CD4-positive, alpha-beta memory T cell (primary cell): ENCODE measurements around the gene HPN. TPM values are rescaled to one million over a fixed set of nuclear protein-coding genes. Genes with fewer than 3 reads are reported as not detected.
A peak's percentile ranks its signal among the peaks of the same experiment; 100 is the strongest.

Experiments used
- CTCF ChIA-PET: fragments of 350-600 bp; sonication (Branson Sonifier 250); formaldehyde crosslinking; loops from one replicate; lab custom pipeline; 2021; ENCODE audit warnings: inconsistent platforms; ENCODE audit not compliant: partially characterized antibody; lab: Charles Lee
- POLR2A ChIA-PET: fragments of 350-600 bp; sonication (Branson Sonifier 250); formaldehyde crosslinking; loops from one replicate; lab custom pipeline; 2021; ENCODE audit not compliant: partially characterized antibody; lab: Charles Lee
- DNase-seq, 5 donors: peaks; one replicate each; pipeline versions ENCODE4 v3.0.0 to v3.0.0-alpha.2; 2020 to 2022; ENCODE audit warnings: mixed read lengths in 1 of 5
- H3K27ac ChIP-seq: one replicate; pipeline ENCODE4 v1.7.0; 2013; ENCODE audit warnings: low read depth, low read length
- H3K27me3 ChIP-seq: 2 replicates; pipeline ENCODE4 v1.7.0; 2013; ENCODE audit warnings: mild to moderate bottlenecking, low read length, moderate library complexity; ENCODE audit not compliant: insufficient read depth
- H3K36me3 ChIP-seq: 2 replicates; pipeline ENCODE4 v1.7.0; 2013; ENCODE audit warnings: mild to moderate bottlenecking, low read length, moderate library complexity; ENCODE audit not compliant: insufficient read depth
- H3K4me1 ChIP-seq: 2 replicates; pipeline ENCODE4 v1.7.0; 2013; ENCODE audit warnings: mild to moderate bottlenecking, low read length, moderate library complexity; ENCODE audit not compliant: insufficient read depth
- H3K4me3 ChIP-seq, 2 donors: one replicate each; pipeline ENCODE4 v1.7.0; 2013; ENCODE audit warnings: low read length in 2 of 2, mild to moderate bottlenecking in 1 of 2
- H3K9me3 ChIP-seq, 2 donors: one replicate each; pipeline ENCODE4 v1.7.0; 2013; ENCODE audit warnings: low read length in 2 of 2, control low read depth in 1 of 2; ENCODE audit not compliant: control insufficient read depth in 1 of 2
- H3K27ac Mint-ChIP-seq, 7 donors: one replicate each; pipeline ENCODE4 v1.8.0; 2020 to 2021; ENCODE audit warnings: mixed read lengths in 7 of 7, mild to moderate bottlenecking in 6 of 7, inconsistent platforms in 3 of 7, moderate library complexity in 3 of 7
- H3K27me3 Mint-ChIP-seq, 2 donors: one replicate each; pipeline ENCODE4 v1.8.0; 2020 to 2021; ENCODE audit warnings: mixed read lengths in 2 of 2
- H3K36me3 Mint-ChIP-seq, 2 donors: one replicate each; pipeline ENCODE4 v1.8.0; 2020 to 2021; ENCODE audit warnings: mixed read lengths in 2 of 2, inconsistent platforms in 1 of 2, mild to moderate bottlenecking in 1 of 2
- H3K4me1 Mint-ChIP-seq, 4 donors: one replicate each; pipeline ENCODE4 v1.8.0; 2020 to 2021; ENCODE audit warnings: mixed read lengths in 4 of 4, mild to moderate bottlenecking in 1 of 4
- H3K4me3 Mint-ChIP-seq, 8 donors: one replicate each; pipeline ENCODE4 v1.8.0; 2020 to 2021; ENCODE audit warnings: mixed read lengths in 8 of 8, mild to moderate bottlenecking in 7 of 8, moderate library complexity in 6 of 8, inconsistent platforms in 3 of 8
- H3K9me3 Mint-ChIP-seq, 8 donors: one replicate each; pipeline ENCODE4 v1.8.0; 2020 to 2021; ENCODE audit warnings: mixed read lengths in 8 of 8, mild to moderate bottlenecking in 5 of 8, inconsistent platforms in 3 of 8, moderate library complexity in 1 of 8
- intact Hi-C: fragments of 100-400 bp; cut with micrococcal nuclease; formaldehyde crosslinking; loops from one replicate; pipeline ENCODE4 v1.15.1; 2023
- polyA plus RNA-seq, 2 donors: library from polyadenylated mRNA; unstranded; fragments of 300-500 nt; fragmentation: Illumina TruSeq; gene quantifications; one replicate each; pipeline ENCODE4 v1.2.3, GENCODE V29; 2021
- total RNA-seq, 2 experiments: library from RNA; stranded (reverse); gene quantifications; one replicate each; pipeline ENCODE4 v1.2.3, GENCODE V29; 2021

Gene HPN
- total and polyA plus RNA-seq, 4 experiments from 2014 or later, result 0.15 to 0.57 TPM; not detected in 2

DNA sequence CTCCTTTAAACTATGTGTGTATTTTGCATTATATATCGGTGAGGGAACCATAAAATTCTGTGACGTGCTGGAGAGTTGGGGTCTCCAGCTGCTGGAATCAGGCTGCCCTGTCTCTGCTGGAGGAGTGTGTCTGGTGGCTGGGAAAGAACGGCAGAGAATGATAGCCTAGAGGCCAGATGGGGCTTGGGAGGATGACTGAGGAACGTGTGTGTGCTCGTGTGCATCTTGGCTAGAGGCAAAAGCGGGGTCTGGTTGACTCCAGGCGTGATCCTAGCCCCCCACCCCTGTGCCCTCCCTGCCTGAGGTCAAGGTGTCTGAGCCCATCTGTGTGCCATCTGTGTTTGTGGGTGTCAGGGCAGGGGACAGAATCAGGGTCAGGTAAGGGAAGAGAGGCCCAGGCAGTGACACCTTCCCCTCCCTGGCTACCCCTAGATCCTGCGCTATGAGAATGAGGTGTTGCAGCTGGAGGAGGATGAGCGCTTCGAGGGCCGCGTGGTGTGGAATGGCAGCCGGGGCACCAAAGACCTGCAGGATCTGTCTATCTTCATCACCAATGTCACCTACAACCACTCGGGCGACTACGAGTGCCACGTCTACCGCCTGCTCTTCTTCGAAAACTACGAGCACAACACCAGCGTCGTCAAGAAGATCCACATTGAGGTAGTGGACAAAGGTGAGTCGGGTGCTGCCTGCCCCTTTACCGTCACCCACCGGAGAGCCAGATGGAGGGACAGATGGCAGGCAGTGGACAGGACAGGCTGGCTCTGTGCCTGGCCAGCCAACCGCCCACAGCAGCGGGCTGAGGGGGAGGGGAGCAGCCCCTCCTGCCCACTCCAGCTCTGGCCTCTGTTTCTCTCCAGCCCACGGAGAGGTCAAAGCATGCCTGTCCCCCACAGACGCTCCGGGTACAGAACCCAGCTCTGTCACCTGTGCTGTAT lies 8.2 kb upstream of the HPN start:
- ChIA-PET POLR2A (no interaction called here), CTCF (interaction anchor here (1.5 kb wide), 1 partner anchor 11 kb away, joined by 3 read pairs; no protein-coding TSS in a partner anchor)
- Histone ChIP-seq H3K27me3 (no peaks in the 10 kb centered on the region), H3K9me3 (no peaks in the 10 kb centered on the region), H3K27ac (no peak overlapping the region), H3K4me1 (peaks cover 13% of the 10 kb centered on the region), H3K4me3 (no peak overlapping the region), H3K36me3 (no peaks in the 10 kb centered on the region)
- Mint-ChIP-seq H3K9me3 (no peaks in the 10 kb centered on the region), H3K4me3 (peak overlapping the region in 1 of 8 donors; percentile 46), H3K36me3 (no peaks in the 10 kb centered on the region), H3K27me3 (peaks cover 7% of the 10 kb centered on the region in 2 donors), H3K27ac (peak overlapping the region in 3 of 7 donors; percentile 25 to 46 (median 34)), H3K4me1 (peaks cover 7 to 10% (median 8%) of the 10 kb centered on the region in 4 donors)
- intact Hi-C loops, result no loop called here
- no peak for DNase-seq

DNA sequence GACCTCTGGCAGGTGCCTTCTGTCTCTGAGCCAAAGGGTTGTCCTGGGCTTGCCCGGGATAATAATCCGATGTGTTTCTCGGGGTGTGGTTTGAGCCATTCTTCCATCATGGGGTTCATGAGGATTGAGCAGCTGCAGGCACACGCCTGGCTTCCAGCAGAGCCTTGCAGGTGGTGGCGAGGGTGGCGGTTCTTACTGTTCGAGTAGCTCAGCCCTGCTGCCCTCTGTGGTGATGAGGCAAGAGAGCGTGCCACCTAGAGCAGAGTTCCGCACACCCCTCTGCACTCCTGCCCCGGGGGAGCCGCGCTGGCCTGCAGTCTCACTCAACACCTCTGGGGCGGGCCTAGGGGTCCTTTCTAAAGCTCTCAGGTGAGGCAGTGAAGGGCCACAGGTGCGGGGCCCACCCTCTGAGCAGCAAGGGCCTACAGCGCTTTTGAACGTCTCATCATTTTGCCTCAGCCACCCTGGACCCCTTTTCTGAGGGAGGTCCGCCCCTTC lies 7.5 kb upstream of the HPN start:
- CTCF ChIA-PET, result interaction anchor here (1.5 kb wide), 1 partner anchor 10 kb away, joined by 3 read pairs; no protein-coding TSS in a partner anchor
- Histone ChIP-seq H3K27ac (no peak overlapping the region), H3K27me3 (no peaks in the 10 kb centered on the region), H3K36me3 (no peaks in the 10 kb centered on the region), H3K4me1 (peaks cover 13% of the 10 kb centered on the region), H3K4me3 (no peak overlapping the region), H3K9me3 (no peaks in the 10 kb centered on the region)
- DNase-seq, result no peak
- Mint-ChIP-seq H3K27ac (no peak overlapping the region), H3K9me3 (no peaks in the 10 kb centered on the region), H3K4me3 (no peak overlapping the region), H3K27me3 (peaks cover 7% of the 10 kb centered on the region in 2 donors), H3K36me3 (no peaks in the 10 kb centered on the region), H3K4me1 (peaks cover 6 to 17% (median 8%) of the 10 kb centered on the region in 4 donors)
- intact Hi-C loops, result no loop called here
- POLR2A ChIA-PET, result no interaction called here

DNA sequence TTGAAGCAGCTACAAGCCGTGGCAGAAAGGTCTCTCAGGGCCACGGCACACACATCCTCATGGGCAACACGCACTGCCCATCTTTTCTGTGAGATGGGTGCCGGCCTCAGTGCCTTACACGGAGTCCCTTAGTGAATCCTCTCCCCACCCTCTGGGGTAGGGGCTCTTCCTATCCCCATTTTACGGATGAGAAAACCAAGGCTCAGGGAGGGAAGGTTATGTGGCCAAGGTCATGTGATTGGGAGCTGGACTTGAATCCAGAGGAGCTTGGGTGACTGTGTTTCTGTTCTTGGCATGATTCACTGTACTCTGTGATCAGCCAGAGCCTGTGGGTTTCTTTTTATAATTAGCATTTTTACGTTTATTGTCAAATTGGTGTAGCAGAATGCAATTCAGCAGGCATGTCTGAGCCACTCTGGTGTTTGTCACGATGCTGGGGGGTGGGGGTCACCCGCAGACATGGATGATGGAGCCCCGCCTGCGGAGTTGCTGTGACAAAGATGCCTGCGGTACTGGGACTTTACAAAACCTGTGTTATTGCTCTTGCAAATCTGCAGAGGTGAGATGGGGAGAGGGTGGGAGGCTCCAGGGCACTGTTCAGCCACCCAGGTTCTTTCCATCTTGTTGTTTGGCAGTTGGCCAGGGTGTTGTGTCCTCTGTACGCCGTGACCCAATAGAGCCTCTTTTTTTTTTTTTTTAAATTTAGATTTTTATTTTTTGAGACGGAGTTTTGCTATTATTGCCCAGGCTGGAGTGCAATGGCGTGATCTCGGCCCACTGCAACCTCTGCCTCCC lies 6.7 kb upstream of the HPN start:
- CTCF ChIA-PET, result interaction anchor here (1.5 kb wide), 1 partner anchor 9 kb away, joined by 3 read pairs; no protein-coding TSS in a partner anchor
- H3K27me3 Mint-ChIP-seq, result peaks cover 7% of the 10 kb centered on the region in 2 donors
- POLR2A ChIA-PET, result no interaction called here
- H3K27ac ChIP-seq, result no peak overlapping the region
- H3K27ac Mint-ChIP-seq, result peak overlapping the region in 1 of 7 donors; percentile 60
- no peaks in the 10 kb centered on the region for H3K9me3 ChIP-seq
- no peak for DNase-seq
- H3K9me3 Mint-ChIP-seq, result no peaks in the 10 kb centered on the region
- no peak overlapping the region for H3K4me3 ChIP-seq
- peaks cover 5 to 19% (median 8%) of the 10 kb centered on the region in 4 donors for H3K4me1 Mint-ChIP-seq
- no peaks in the 10 kb centered on the region for H3K36me3 ChIP-seq
- no peaks in the 10 kb centered on the region for H3K27me3 ChIP-seq
- no peak overlapping the region for H3K4me3 Mint-ChIP-seq
- H3K4me1 ChIP-seq, result peaks cover 10% of the 10 kb centered on the region
- H3K36me3 Mint-ChIP-seq, result no peaks in the 10 kb centered on the region
- intact Hi-C loops, result no loop called here

DNA sequence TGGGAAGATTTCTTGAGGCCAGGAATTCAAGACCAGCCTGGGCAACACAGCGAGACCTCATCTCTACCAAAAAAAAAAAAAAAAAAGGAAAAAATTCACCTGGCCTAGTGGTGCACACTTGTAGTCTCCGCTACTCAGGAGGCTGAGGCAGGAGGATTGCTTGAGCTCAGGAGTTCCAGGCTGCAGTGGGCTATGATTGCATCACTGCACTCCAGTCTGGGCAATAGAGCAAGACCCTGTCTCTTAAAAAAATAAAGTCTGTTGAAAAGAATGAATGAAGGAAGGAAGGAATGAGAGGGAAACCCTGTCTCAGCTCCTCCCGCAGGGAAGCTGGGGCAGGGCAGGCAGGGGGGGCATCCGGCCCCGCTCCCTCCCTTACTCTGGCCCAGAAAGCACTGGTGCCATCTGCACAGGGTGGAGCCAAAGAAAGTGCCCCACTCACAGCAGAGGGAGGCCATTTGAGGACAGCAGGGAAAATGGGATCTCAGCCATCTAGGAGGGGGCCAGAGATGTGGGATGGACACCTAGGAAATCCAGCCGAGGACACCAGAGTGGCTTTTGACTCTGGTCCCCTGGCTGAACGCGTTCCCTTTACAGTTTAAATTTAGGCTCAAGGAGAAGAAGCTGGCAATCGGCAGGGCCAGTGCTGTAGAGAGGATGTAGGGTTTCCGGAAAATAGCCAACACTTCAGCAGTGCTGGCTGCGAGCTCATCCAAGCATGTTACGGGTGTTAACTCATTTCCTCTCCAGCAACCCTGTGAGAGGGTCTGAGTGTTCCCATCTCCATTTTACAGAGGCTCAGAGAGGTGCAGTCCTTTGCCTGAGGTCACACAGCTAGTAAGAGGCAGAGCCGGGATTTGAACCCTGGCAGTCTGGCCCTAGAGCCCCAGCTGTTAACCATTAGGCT lies 3.6 kb upstream of the HPN start:
- Mint-ChIP-seq H3K4me3 (no peak overlapping the region), H3K36me3 (no peaks in the 10 kb centered on the region), H3K27me3 (peaks cover 5% of the 10 kb centered on the region in 2 donors), H3K9me3 (no peaks in the 10 kb centered on the region), H3K27ac (peak overlapping the region in 1 of 7 donors; percentile 48), H3K4me1 (peaks cover 10 to 24% (median 15%) of the 10 kb centered on the region in 4 donors)
- intact Hi-C loops, result no loop called here
- no peak overlapping the region for H3K27ac ChIP-seq
- no peak overlapping the region for H3K4me3 ChIP-seq
- no peaks in the 10 kb centered on the region for H3K36me3 ChIP-seq
- H3K9me3 ChIP-seq, result no peaks in the 10 kb centered on the region
- no peaks in the 10 kb centered on the region for H3K27me3 ChIP-seq
- peaks cover 22% of the 10 kb centered on the region for H3K4me1 ChIP-seq
- no peak for DNase-seq
- ChIA-PET CTCF (interaction anchor here (1.0 kb wide), 1 partner anchor 9 kb away, joined by 3 read pairs; no protein-coding TSS in a partner anchor), POLR2A (interaction anchor here (0.9 to 2.0 kb wide), 2 partner anchors 10 to 28 kb away, joined by 3 to 6 read pairs; no protein-coding TSS in a partner anchor)

DNA sequence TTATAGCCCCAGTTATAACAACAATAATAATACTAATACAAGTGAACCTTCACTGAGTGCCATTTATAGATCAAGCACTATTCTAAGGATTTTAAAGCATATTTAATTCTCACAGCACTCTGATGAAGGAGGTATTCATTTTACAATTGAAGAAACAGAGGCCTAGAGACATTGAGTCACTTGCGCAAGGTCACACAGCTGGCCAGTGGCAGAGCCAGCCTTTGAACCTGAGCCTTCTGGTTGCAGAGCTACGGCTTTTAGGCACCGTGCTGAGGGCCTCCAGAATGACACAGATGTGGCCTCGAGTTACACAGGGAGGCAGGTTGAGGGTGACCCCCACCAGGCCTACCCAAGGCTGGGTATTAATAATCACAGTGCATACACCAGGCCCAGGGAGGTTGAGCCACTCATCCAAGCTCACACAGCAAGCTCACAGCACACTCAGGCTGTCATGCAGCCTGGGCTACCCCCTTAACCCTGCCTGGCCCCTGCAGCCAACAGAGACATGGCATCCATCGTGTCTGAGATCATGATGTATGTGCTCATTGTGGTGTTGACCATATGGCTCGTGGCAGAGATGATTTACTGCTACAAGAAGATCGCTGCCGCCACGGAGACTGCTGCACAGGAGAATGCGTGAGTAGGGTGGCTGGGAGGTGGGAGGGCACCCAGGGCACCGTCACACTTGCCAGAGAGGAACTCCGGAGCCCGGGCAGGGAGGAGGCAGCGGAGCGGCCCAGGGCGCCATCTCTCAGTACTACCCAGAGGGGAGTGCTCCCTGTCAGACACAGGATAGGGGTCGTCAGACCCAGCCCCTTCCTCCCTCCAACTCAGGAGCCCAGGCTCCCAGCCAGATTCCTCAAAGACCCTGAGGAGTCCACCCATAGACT lies 2.7 kb upstream of the HPN start:
- Histone ChIP-seq H3K9me3 (no peaks in the 10 kb centered on the region), H3K36me3 (no peaks in the 10 kb centered on the region), H3K4me1 (peaks cover 22% of the 10 kb centered on the region), H3K4me3 (no peak overlapping the region), H3K27ac (no peak overlapping the region), H3K27me3 (no peaks in the 10 kb centered on the region)
- Mint-ChIP-seq H3K4me1 (peaks cover 10 to 24% (median 15%) of the 10 kb centered on the region in 4 donors), H3K27ac (peak overlapping the region in 4 of 7 donors; percentile 12 to 62 (median 36)), H3K9me3 (no peaks in the 10 kb centered on the region), H3K27me3 (peaks cover 5% of the 10 kb centered on the region in 2 donors), H3K4me3 (peak overlapping the region in 3 of 8 donors; percentile 54 to 75 (median 67)), H3K36me3 (no peaks in the 10 kb centered on the region)
- intact Hi-C loops, result no loop called here
- POLR2A ChIA-PET, result interaction anchor here (0.5 to 2.0 kb wide), 3 partner anchors 11 to 42 kb away, joined by 3 to 6 read pairs (median 3); no protein-coding TSS in a partner anchor
- CTCF ChIA-PET, result interaction anchor here (1.0 kb wide), 1 partner anchor 10 kb away, joined by 3 read pairs; no protein-coding TSS in a partner anchor
- DNase-seq, result no peak
